Sigmoid colon (tissue), 4 donors: ENCODE results near the gene GRIN2A.

ENCODE experiments used
- EP300 ChIP-seq, 4 donors: sonication (generic); formaldehyde crosslinking; IDR thresholded peaks; one replicate each; pipeline ENCODE4 v1.6.1; 2017; ENCODE audit warnings: antibody characterized with exemption in 4 of 4
- POLR2A ChIP-seq, 2 donors: fragments of 450-650 bp; IDR thresholded peaks; one replicate each; pipeline ENCODE4 v1.6.1; 2016; ENCODE audit warnings: antibody characterized with exemption in 2 of 2, mild to moderate bottlenecking in 2 of 2, moderate library complexity in 2 of 2
- POLR2AphosphoS5 ChIP-seq, 4 donors: sonication (generic); formaldehyde crosslinking; IDR thresholded peaks; one replicate each; pipeline ENCODE4 v1.6.1; 2017; ENCODE audit warnings: antibody characterized with exemption in 4 of 4
- TF ChIP-seq, protein P1 (sequence below), 4 experiments: fragments of 450-650 bp in 3 of 4; fragments of 200-600 bp in 1 of 4; IDR thresholded peaks; one replicate each; pipeline ENCODE4 v1.5.1; 2016 to 2019; ENCODE audit warnings: antibody characterized with exemption in 4 of 4, mild to moderate bottlenecking in 3 of 4, moderate library complexity in 2 of 4

DNA sequence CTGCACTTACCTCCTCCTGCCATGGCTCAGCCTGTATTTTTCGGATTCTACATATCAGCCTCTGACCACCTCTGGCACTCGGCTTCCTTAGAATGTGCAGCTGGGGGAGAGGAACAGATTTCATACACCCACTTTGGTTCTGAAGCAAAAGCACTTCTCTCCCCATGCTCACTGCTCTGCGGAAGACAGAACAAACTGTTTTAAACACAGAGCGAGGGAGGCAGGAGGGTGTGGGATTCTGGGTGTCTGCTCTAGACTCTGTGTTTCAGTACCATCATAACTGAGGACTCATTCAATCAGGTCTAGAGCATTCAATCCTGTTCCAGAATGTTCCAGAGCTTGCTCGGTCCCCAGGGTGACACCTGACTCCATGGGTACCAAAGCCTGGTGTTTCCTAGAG, 239.1 kb downstream of the GRIN2A start:
- TF ChIP-seq, protein P1, sequence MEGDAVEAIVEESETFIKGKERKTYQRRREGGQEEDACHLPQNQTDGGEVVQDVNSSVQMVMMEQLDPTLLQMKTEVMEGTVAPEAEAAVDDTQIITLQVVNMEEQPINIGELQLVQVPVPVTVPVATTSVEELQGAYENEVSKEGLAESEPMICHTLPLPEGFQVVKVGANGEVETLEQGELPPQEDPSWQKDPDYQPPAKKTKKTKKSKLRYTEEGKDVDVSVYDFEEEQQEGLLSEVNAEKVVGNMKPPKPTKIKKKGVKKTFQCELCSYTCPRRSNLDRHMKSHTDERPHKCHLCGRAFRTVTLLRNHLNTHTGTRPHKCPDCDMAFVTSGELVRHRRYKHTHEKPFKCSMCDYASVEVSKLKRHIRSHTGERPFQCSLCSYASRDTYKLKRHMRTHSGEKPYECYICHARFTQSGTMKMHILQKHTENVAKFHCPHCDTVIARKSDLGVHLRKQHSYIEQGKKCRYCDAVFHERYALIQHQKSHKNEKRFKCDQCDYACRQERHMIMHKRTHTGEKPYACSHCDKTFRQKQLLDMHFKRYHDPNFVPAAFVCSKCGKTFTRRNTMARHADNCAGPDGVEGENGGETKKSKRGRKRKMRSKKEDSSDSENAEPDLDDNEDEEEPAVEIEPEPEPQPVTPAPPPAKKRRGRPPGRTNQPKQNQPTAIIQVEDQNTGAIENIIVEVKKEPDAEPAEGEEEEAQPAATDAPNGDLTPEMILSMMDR (IDR thresholded peaks at IDR 0.05): no peak
- no peak for TF ChIP-seq POLR2A (IDR thresholded peaks at IDR 0.05)
- no peak for TF ChIP-seq POLR2AphosphoS5 (IDR thresholded peaks at IDR 0.05)
- TF ChIP-seq EP300 (IDR thresholded peaks at IDR 0.05): no peak
